Measurements from ENCODE around the gene PDGFRB. TPM values are rescaled to one million over a fixed set of nuclear protein-coding genes. Genes with fewer than 3 reads are reported as not detected.

Gene PDGFRB
- total RNA-seq, 2 experiments from 2014 or later = 0.23 to 3.0 TPM

- Histone ChIP-seq H3K9me2 (ENCODE audit: insufficient read depth, low read length) (no peaks in the 10 kb centered on the region), H4K20me1 (ENCODE audit: insufficient read depth, low read length) (no peaks in the 10 kb centered on the region), H2AFZ (ENCODE audit: low read length) (no peak overlapping the region), H3K4me1 (ENCODE audit: insufficient read depth, low read length, poor library complexity, severe bottlenecking) (no peaks in the 10 kb centered on the region), H3K27ac (ENCODE audit: low read depth, low read length, poor library complexity, severe bottlenecking) (no peak overlapping the region), H3K36me3 (ENCODE audit: insufficient read depth, low read length) (no peaks in the 10 kb centered on the region), H3K79me2 (ENCODE audit: insufficient read depth, low read depth, low read length) (no peaks in the 10 kb centered on the region), H3K4me2 (ENCODE audit: low read length) (no peak overlapping the region), H3K4me3 (ENCODE audit: low read depth, low read length, poor library complexity, severe bottlenecking) (no peak overlapping the region), H3K9me3 (ENCODE audit: low read length) (no peaks in the 10 kb centered on the region)
- intact Hi-C loops (cut with micrococcal nuclease; ENCODE audit: unreplicated experiment) = no loop called here
- BruUV-seq (replicated peaks) = no TSS peak
- ChIA-PET CTCF (ENCODE audit: unreplicated experiment) (interaction anchor here (0.6 to 1.1 kb wide), 2 partner anchors 33 to 36 kb away, joined by 3 read pairs; no protein-coding TSS in a partner anchor), POLR2A (no interaction called here)
- no peak for DNase-seq (ENCODE audit: low spot score)
- TF ChIP-seq CTCF (conservative IDR thresholded peaks at IDR 0.05; ENCODE audit: low read length) = no peak
- TF ChIP-seq EZH2phosphoT487 (IDR thresholded peaks at IDR 0.05; ENCODE audit: borderline replicate concordance, low read depth, low read length) = no peak
These were observed 26.3 kb upstream of the PDGFRB start for GRCh38 chr5:150181766-150182545.

GRCh38 chr5:150181027-150181426 lies 25.4 kb upstream of the PDGFRB start:
- BruUV-seq (replicated peaks) = no TSS peak
- H2AFZ ChIP-seq (ENCODE audit: low read length) = no peak overlapping the region
- no peaks in the 10 kb centered on the region for H4K20me1 ChIP-seq (ENCODE audit: insufficient read depth, low read length)
- ChIA-PET POLR2A (no interaction called here), CTCF (ENCODE audit: unreplicated experiment) (interaction anchor here (1.1 kb wide), 1 partner anchor 37 kb away, joined by 3 read pairs; no protein-coding TSS in a partner anchor)
- H3K9me2 ChIP-seq (ENCODE audit: insufficient read depth, low read length) = no peaks in the 10 kb centered on the region
- no peaks in the 10 kb centered on the region for H3K9me3 ChIP-seq (ENCODE audit: low read length)
- H3K4me1 ChIP-seq (ENCODE audit: insufficient read depth, low read length, poor library complexity, severe bottlenecking) = no peaks in the 10 kb centered on the region
- H3K4me2 ChIP-seq (ENCODE audit: low read length) = no peak overlapping the region
- H3K27ac ChIP-seq (ENCODE audit: low read depth, low read length, poor library complexity, severe bottlenecking) = no peak overlapping the region
- intact Hi-C loops (cut with micrococcal nuclease; ENCODE audit: unreplicated experiment) = no loop called here
- no peaks in the 10 kb centered on the region for H3K36me3 ChIP-seq (ENCODE audit: insufficient read depth, low read length)
- TF ChIP-seq CTCF (conservative IDR thresholded peaks at IDR 0.05; ENCODE audit: low read length) = no peak
- no peak for TF ChIP-seq EZH2phosphoT487 (IDR thresholded peaks at IDR 0.05; ENCODE audit: borderline replicate concordance, low read depth, low read length)
- H3K79me2 ChIP-seq (ENCODE audit: insufficient read depth, low read depth, low read length) = no peaks in the 10 kb centered on the region
- no peak overlapping the region for H3K4me3 ChIP-seq (ENCODE audit: low read depth, low read length, poor library complexity, severe bottlenecking)
- no peak for DNase-seq (ENCODE audit: low spot score)
